Measurements from ENCODE around the gene BCAT1. TPM values are rescaled to one million over a fixed set of nuclear protein-coding genes. Genes with fewer than 3 reads are reported as not detected.
"Not testable (repeated sequence)": the region's sequence is repeated elsewhere in the genome, so short reads cannot be mapped to it uniquely, and the experiment has no call there.

Gene BCAT1
- total RNA-seq, 2 experiments from 2014 or later = 53.3 to 55.6 TPM

DNA sequence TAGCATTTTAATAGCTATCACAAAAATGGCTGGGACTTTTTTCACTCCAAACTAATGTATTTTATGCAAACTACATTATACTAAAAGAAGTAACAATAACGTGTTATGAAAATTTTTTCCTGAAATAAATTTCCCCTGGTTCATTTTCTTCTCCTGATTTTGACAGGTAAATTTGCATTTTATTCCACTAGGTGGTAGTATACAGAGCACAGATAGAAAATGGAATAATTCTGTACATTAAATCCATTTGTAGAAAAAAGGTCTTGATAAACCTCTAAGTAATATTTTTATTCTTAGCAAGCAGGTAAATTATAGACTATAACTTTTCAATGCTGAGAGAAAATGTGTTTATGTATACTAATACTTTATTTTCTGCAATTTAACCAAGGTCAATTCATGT lies 96.5 kb downstream of the BCAT1 start:
- DNase-seq (no peak), ATAC-seq (no peak)
- H3K4me3 Mint-ChIP-seq = no peak overlapping the region
- no peak overlapping the region for H3K27ac Mint-ChIP-seq
- POLR2A ChIA-PET = no interaction called here
- peaks cover 20% of the 10 kb centered on the region for H3K4me1 Mint-ChIP-seq (ENCODE audit: low read depth)
- H3K27me3 Mint-ChIP-seq = peaks cover 7% of the 10 kb centered on the region
- peaks cover 2% of the 10 kb centered on the region for H3K36me3 Mint-ChIP-seq (ENCODE audit: low read depth)
- peaks cover 2% of the 10 kb centered on the region for H3K9me3 Mint-ChIP-seq
- TF ChIP-seq, protein P1, sequence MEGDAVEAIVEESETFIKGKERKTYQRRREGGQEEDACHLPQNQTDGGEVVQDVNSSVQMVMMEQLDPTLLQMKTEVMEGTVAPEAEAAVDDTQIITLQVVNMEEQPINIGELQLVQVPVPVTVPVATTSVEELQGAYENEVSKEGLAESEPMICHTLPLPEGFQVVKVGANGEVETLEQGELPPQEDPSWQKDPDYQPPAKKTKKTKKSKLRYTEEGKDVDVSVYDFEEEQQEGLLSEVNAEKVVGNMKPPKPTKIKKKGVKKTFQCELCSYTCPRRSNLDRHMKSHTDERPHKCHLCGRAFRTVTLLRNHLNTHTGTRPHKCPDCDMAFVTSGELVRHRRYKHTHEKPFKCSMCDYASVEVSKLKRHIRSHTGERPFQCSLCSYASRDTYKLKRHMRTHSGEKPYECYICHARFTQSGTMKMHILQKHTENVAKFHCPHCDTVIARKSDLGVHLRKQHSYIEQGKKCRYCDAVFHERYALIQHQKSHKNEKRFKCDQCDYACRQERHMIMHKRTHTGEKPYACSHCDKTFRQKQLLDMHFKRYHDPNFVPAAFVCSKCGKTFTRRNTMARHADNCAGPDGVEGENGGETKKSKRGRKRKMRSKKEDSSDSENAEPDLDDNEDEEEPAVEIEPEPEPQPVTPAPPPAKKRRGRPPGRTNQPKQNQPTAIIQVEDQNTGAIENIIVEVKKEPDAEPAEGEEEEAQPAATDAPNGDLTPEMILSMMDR (IDR thresholded peaks at IDR 0.05) = peak; percentile 69
- CTCF ChIA-PET = interaction anchor here (0.6 to 6.2 kb wide), 13 partner anchors 9 to 284 kb away, joined by 3 to 32 read pairs (median 4); no protein-coding TSS in a partner anchor
- intact Hi-C loops (cut with micrococcal nuclease) = no loop called here

DNA sequence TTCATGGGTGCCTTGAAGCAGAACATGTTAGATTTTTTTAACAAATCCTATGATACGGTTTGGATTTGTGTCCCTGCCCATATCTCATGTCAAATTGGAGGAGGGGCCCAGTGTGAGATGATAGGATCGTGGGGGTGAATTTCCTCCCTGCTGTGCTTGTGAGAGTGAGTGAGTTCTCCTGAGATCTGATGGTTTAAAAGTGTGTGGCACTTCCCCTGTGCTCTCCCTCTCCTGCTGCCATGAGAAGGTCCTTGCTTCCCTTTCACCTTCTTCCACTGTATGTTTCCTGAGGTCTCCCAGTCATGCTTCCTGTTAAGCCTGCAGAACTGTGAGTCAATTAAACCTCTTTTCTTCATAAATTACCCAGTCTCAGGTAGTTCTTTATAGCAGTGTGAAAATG lies 97.0 kb downstream of the BCAT1 start:
- DNase-seq = not testable (repeated sequence)
- CTCF ChIA-PET = interaction anchor here (0.9 to 6.2 kb wide), 11 partner anchors 9 to 285 kb away, joined by 3 to 32 read pairs (median 4); no protein-coding TSS in a partner anchor

DNA sequence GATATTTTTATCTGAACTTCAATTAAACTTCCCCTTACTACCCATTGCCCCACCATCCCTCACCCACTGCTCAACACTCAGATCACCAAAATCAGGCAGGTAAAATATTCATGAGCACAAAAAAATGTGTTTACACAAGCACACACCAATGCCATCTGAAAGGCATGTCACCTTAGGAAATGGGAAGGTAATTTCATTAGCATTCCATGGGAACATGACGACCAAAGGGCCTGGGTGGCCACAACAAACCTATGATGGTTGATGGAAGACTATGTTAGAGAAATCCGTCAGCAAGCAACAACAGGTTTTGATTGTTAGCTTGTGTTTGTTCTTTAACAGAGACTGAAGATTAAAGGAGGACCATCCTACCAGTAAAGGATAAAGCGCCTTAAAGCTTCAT lies 97.6 kb downstream of the BCAT1 start:
- ChIA-PET CTCF (interaction anchor here (1.2 to 6.2 kb wide), 5 partner anchors 10 to 142 kb away, joined by 3 to 32 read pairs (median 6); no protein-coding TSS in a partner anchor), POLR2A (no interaction called here)
- Mint-ChIP-seq H3K4me1 (ENCODE audit: low read depth) (peaks cover 17% of the 10 kb centered on the region), H3K27ac (no peak overlapping the region), H3K9me3 (peaks cover 2% of the 10 kb centered on the region), H3K4me3 (no peak overlapping the region), H3K36me3 (ENCODE audit: low read depth) (peaks cover 5% of the 10 kb centered on the region), H3K27me3 (peaks cover 11% of the 10 kb centered on the region)
- DNase-seq = no peak
- TF ChIP-seq, protein P1 (IDR thresholded peaks at IDR 0.05) = no peak
- no peak for ATAC-seq
- intact Hi-C loops (cut with micrococcal nuclease) = no loop called here

More for the DNA sequence above, 97.0 kb downstream of the BCAT1 start:
- H3K27ac Mint-ChIP-seq; intact Hi-C loops (cut with micrococcal nuclease); H3K9me3 Mint-ChIP-seq; H3K36me3 Mint-ChIP-seq (ENCODE audit: low read depth); H3K4me3 Mint-ChIP-seq; POLR2A ChIA-PET; ATAC-seq: not testable (repeated sequence)
- Mint-ChIP-seq H3K27me3 (peaks cover 11% of the 10 kb centered on the region), H3K4me1 (ENCODE audit: low read depth) (peaks cover 17% of the 10 kb centered on the region)

DNA sequence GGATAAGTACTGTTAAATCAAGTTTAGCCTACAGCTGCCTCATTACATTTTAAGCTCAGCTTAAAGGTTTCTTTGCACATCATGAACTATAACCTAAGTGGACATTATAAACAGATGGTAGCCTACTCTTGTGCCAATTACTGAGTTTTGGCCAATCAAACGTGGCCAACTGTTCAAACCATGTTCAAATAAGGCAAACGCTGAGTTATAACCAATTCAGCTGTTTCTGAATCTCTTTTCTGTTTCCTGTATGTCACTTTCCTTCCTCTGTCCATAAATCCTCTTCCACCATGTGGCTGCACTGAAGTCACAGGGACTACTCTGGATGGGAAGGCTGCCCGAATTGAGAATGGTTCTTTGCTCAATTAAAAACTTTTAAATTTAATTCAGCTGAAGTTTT lies 98.4 kb downstream of the BCAT1 start:
- H3K4me1 Mint-ChIP-seq (ENCODE audit: low read depth) = peaks cover 20% of the 10 kb centered on the region
- no peak for DNase-seq
- CTCF ChIA-PET = interaction anchor here (6.2 kb wide), 1 partner anchor 10 kb away, joined by 32 read pairs; no protein-coding TSS in a partner anchor
- H3K27ac Mint-ChIP-seq = no peak overlapping the region
- TF ChIP-seq, protein P1 (IDR thresholded peaks at IDR 0.05) = no peak
- ATAC-seq = no peak
- H3K4me3 Mint-ChIP-seq = no peak overlapping the region
- H3K9me3 Mint-ChIP-seq = peaks cover 2% of the 10 kb centered on the region
- POLR2A ChIA-PET = no interaction called here
- intact Hi-C loops (cut with micrococcal nuclease) = no loop called here
- H3K36me3 Mint-ChIP-seq (ENCODE audit: low read depth) = peaks cover 5% of the 10 kb centered on the region
- peaks cover 11% of the 10 kb centered on the region for H3K27me3 Mint-ChIP-seq

DNA sequence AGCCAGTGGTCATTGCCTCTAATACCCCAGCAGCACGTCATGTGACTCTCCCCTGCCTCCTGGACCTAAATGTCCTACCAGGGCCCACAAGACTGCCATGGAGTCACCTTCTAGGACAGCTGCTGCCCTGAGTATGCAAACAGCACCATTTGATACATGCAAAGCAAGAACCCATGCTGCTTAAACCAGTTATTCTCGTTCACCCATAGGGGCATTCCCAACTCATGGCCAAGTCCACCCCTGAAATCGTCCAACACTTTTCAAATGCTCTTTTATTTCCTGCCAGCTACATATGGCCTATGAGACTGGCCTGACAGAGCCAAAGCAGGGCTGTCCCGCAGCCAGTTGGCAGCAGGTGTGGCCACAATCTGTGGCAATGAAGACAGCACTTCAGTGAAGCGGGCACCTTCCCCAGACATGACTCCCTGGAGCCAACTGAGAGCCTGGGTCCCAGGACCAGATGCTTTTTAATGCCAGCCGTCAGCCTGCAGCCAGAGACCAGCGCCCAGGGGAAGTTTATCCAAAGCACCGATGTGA lies 99.9 kb downstream of the BCAT1 start:
- TF ChIP-seq, protein P1 (IDR thresholded peaks at IDR 0.05) = no peak
- Mint-ChIP-seq H3K27ac (no peak overlapping the region), H3K9me3 (peaks cover 2% of the 10 kb centered on the region), H3K36me3 (ENCODE audit: low read depth) (peaks cover 5% of the 10 kb centered on the region), H3K4me3 (no peak overlapping the region), H3K27me3 (peaks cover 11% of the 10 kb centered on the region), H3K4me1 (ENCODE audit: low read depth) (peaks cover 17% of the 10 kb centered on the region)
- no peak for ATAC-seq
- DNase-seq = no peak
- intact Hi-C loops (cut with micrococcal nuclease) = no loop called here
- CTCF ChIA-PET = interaction anchor here (6.2 kb wide), 1 partner anchor 9 kb away, joined by 32 read pairs; no protein-coding TSS in a partner anchor
- POLR2A ChIA-PET = interaction anchor here (0.7 kb wide), 1 partner anchor 1527 kb away, joined by 3 read pairs; no protein-coding TSS in a partner anchor
